Forelimb muscle (tissue), 1 donor: ENCODE results near the gene FRS2. TPM values are rescaled to one million over a fixed set of nuclear protein-coding genes. Genes with fewer than 3 reads are reported as not detected.
"Not testable (repeated sequence)": the region's sequence is repeated elsewhere in the genome, so short reads cannot be mapped to it uniquely, and the experiment has no call there.

Source experiments
- DNase-seq: peaks from one replicate; pipeline ENCODE4 v3.0.0-alpha.2; 2013; ENCODE audit warnings: low read depth
- polyA plus RNA-seq: library from polyadenylated mRNA; unstranded; fragments of 120-200 nt; gene quantifications from one replicate; pipeline ENCODE4 v1.2.1, GENCODE V29; 2013; ENCODE audit not compliant: insufficient read length

Gene FRS2, protein sequence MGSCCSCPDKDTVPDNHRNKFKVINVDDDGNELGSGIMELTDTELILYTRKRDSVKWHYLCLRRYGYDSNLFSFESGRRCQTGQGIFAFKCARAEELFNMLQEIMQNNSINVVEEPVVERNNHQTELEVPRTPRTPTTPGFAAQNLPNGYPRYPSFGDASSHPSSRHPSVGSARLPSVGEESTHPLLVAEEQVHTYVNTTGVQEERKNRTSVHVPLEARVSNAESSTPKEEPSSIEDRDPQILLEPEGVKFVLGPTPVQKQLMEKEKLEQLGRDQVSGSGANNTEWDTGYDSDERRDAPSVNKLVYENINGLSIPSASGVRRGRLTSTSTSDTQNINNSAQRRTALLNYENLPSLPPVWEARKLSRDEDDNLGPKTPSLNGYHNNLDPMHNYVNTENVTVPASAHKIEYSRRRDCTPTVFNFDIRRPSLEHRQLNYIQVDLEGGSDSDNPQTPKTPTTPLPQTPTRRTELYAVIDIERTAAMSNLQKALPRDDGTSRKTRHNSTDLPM
- polyA plus RNA-seq: 16.9 TPM

DNA sequence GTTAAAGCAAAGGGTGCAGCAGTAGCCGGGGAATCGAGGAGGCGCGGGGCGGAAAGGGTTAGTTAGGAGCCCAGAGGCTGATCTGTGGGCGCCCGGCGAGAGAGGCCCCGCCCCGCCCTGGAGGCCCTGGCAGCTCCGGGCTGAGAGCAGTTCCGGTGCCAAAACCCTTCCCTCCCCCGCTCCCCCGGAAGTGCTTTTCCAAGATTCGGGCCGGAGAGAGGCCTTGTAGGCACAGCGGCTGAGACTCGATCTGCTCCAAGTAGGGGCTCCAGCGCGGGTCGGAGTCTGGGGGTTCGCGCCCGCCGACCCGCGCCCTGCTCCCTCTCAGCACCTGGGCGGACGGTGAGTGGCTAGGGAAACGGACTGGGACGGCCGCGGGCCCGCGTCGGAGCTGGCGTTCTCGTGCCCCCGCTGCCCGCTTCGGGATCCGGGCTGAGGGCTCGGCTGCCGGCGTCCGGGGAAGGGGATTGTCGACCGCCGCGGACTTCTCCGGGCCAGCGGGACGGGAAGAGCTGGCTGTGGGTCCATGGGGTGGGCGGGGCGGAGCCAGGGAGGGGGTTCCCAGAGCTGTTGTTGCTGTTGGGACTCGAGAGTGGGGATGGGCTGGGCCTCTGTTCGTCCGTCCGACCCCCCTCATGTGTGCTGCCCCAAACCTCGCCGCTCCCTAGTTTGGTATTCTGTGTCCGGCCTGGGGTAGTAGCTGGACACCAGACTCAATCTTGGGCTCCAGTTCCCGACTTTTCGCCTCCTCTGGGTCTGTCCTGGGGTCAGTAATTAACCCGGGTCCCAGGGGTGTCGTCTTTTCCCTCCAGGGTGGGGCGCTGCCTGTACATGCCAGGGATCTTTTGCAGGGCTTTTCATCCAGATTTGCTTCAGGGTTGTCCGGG, at the start of gene FRS2:
Gene FRS2, plus strand, starts transcription at position 200 of the 887 bp plus-strand sequence. CDS start 98,643 bp downstream, outside the sequence.
- peak; percentile 74 for DNase-seq

DNA sequence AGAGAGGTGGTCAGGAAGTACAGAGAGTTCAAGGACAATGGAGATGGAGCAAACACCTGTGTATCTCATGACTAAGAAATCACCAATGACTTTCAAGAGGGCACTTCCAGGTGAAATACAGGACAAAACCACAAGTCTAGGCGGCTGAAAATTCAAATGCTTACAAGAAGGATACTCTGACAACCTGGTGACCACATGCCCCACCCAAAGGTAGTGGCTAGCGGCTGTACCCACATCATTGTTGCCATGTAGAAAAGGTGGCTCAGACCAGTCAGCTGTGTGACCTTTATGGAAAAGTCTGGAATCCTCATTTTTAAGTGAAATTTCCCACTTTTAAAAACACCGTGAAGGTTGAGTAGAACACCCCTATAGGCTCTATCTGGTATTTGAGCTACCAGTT, 48.6 kb upstream of the FRS2 start:
- DNase-seq: no peak

DNA sequence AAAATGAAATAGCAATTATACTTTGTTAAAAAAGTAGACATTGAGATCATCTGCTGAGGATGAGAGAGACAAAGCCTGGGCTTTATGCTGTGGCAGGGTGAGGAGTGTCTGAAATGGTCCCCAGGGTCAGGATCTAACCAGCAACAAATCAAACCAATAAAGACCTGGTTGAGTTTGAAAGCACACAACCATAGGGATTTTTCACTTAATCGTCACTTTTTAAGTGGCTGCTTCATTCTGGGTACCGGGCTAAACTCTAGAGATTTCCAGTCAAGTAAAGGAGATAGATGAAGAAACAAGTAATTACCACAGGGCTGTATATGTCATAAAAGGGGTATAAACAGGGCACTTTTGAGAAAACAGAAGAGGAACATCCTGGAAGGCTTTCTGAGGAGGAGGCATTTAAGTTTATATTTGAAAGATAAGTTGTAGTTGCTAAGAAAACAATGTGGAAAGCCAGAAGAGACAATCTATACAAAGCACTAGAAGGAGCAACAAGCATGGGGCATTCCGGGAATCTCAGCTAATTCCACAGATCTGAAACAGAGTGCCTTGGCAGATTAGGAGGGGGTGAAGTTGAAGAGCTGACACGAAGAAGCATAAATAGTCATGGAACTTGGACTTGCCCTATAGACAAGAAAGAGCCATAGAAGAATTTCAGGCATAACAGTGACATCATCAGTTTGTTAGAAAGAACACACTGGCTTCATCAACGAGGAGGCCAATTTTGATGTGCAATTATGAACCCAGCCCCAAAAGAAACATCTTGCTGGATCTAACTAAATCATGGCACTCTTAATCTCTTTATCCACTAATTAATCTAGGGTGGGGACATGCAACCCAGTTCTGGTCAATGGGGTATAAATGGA, 46.9 kb upstream of the FRS2 start:
- no peak for DNase-seq

DNA sequence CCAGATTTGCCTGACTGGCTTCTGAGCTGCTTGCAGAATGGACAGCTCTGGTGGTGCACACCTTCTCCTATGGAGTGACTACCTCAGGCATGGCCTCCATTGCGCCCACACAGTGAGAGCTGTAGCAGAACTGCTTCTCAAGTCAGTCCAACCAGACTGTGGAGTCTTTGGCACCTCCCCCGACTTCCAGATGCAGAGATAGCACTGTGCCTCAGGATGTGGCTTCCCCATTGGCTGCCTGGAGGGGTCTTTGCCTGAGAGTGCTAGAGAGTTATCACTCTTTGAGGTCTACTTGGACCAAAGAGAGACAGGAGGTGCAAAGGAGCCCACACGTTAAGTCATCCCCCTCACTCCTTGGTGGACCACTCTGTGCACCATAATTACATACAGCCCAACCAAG, 44.8 kb upstream of the FRS2 start:
- DNase-seq: no peak

DNA sequence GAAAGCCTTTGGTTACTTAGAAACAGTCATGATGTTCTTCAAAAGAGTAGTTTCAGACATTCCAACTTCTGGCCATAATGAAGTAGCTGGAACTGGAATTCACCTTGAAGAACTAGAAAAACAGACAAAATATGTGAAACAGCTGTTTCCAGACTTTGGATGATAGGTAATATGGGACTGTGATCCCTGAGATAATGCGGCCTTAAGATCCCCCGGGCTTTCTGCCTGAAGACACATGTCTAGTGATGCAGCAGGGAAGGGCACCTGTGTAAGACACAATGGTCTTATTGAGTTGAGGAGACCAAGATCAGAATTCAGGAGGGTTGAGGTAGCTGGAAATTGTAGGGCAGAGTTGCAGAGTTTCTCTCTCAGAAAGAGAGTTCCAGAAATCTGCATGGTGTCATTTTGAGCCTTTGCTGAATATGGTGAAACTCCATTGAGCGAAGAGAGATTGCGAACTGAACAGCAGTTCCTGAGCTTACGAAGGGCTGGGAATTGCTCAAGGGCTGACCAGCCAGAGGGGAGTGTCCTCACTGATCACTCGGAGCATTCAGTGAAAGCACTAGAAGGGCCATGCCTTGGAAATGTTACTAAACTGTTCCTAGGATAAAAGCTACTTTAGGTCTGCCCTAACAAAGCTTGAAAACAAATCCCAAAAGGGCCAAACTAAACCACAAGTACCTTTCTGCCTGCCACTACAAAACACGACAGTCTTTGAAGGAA, 41.7 kb upstream of the FRS2 start:
- DNase-seq: no peak

DNA sequence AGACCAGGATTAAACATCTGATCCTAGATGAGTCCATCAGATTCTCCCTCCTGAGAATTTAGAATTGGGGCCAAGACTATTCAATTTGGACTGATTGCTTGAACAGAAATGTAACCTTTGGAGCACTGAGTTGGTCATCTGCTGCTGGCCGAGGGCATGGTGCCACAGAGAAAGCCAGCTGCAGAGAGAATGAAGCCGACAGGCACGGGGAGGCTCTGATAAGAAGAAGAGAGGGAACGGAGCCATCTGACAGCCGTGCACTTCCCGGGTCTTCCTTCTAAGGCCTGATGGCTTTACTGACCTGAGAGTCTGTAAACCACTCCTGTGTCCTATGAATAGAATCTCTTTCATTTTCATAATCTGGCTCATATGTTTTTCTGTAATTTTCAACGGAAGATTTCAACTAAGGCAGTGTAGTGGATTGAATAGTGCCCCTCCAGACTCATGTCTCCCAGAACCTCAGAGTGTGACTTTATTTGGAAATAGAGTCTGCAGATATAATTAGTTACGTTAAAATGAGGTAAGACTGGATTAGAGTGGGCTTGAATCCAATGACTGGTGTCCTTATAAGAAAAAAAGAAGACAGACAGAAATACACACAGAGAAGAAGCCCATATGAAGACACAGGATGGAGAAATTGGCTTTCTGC, 39.1 kb upstream of the FRS2 start:
- DNase-seq: no peak

DNA sequence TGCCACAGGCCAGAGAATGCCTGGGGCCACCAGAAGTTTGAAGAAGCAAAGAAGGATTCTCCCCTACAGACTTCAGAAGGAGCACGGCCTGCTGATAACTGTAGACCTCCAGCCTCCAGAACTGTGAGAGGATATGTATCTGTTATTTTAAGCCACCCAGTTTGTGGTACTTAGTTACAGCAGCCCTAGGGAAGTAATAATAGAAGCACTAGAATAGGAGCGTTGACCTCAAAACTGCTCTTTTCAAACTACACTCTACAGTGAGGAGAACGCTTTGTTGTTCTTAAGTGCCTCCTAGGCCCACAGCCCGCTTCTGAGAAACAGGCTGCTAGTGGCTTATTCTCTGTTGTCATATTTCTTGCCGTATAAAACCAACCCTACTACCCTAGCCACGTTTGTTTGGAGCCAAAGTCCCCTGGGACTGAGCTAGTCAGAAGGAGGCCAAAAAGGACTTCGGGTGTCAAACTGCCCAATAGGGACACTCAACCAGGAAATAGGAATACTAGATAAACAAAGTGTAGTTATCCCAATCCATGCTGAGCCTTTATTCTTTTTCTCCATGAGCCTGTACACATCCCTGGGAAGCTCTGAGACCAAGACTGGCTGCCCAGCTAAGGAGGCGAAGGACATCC, 38.5 kb upstream of the FRS2 start:
- DNase-seq: no peak

DNA sequence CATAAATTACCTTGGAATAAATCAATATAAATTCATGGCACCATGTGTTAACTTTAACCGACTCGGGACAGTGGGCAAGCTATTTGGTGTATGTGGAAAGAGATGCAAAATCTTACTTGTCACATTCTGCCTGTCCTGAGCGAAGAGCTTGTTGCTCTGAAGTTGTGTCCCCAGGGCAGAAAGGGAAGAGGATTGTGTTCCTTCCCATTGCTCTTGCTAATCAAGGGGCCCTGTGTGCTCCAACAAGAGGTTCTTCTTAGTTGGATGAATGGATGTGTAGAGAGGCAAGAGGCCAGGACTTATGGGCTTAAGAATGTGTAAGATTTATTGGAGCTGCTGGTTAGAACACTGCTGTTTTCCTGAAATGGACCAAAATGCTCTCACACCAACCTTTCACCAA, 36.5 kb upstream of the FRS2 start:
- no peak for DNase-seq

DNA sequence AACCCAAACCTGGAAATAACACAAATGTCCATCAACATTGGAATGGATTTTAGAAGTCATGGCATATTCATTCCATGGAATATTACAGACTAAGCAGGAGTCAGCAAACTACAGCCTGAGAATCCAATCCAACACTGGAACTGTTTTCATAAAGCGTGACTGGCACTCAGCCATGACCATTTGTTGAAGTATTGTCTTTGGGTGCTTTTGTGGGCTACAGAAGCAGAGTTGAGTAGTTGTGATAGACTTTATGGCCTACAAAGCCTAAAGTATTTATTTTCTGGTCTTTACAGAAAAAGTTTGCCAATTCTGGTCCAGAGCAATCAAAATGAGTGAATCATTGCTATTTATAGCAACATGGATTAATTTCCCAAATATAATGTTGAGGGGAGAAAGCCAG, 34.5 kb upstream of the FRS2 start:
- DNase-seq: no peak

DNA sequence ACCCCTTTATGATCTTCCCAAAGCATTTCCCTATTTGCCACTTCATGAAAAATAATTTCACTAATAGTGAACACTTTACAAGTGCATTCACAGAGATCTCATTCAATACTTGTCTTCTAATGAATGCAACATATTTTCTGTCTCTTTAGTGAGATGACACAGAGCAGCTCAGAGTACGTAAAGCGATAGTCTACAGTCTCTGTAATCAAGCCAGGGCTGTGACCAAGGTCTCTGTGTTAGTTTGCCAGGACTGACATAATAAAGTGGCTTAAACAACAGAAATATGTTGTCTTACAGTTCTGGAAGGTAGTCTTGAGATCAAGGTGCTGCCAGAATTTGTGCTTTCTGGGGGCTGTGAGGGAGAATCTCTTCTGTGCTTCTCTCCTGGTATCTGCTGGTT, 33.1 kb upstream of the FRS2 start:
- DNase-seq: no peak

DNA sequence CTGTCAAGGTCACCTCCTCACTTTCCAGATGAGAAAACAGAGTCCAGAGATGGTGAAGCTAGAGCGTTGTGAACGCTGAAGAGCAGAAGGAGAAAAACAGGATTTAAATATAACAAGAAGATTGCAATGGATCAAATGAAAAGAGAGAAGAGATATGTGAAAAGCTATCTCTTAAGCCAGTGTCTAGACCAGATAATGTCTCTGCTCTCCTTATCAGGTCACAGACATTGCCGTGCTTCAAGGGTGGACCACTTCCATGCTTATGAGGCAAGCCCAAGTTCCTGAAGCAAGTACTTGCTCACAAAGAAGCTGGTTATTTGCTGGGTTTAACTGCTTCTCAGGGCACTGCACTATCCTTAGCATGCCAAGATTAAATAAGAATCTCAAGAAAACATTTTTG, 31.6 kb upstream of the FRS2 start:
- no peak for DNase-seq

DNA sequence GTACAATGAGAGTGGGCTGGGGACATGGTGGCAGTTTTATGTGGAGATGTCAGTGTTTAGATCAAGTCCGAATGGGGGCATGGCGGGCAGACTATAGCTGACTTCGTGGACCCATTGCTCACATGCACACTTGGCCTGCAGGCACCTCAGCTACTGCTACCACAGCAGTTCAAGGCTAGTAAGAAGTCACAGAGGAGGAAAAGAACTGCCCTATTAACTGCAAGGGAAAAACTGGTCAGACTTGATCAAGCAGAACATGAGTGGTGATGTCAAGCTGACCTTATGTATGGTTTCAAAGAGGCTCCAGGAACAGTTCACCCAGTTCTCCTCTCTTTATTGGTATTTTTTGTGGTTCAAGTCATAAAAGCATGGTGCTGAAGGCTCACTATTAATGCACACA, 30.2 kb upstream of the FRS2 start:
- DNase-seq: no peak

DNA sequence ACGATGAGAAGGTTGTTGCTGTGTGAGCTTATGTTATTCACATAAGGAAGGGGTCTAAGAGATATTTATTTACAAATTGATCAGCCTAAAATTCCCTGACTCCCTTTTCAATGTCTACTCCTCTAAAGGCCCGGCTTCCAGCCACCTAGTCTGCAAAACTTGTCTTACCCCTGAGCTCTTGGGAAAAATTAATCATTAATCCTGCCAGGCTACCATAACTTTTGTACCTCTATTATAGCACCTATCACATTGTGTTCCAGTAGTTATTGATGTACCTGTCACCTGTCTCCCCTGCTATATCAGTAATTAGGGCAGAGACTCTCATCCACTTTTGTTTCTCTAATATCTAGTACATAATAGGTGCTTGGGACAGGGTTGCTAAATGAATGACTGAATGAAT, 29.3 kb upstream of the FRS2 start:
- DNase-seq: no peak

DNA sequence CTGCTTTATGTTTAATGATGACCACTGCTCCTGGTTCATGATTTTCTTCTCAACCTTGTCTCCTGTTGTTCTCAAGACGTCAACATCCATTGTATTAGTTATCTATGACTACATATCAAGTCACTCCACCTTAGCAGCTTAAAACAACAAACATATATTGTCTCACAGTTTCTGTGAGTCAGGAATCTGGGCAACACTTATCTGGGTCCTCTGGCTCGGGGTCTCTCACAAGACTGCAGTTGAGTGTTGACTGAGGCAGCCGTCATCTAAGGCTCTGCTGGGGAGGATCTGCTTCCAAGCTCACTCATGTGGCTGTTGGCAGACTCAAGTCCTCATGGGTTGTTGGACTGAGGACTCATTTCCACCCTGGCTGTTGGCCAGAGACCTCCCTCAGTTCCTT, 27.3 kb upstream of the FRS2 start:
- DNase-seq: no peak

DNA sequence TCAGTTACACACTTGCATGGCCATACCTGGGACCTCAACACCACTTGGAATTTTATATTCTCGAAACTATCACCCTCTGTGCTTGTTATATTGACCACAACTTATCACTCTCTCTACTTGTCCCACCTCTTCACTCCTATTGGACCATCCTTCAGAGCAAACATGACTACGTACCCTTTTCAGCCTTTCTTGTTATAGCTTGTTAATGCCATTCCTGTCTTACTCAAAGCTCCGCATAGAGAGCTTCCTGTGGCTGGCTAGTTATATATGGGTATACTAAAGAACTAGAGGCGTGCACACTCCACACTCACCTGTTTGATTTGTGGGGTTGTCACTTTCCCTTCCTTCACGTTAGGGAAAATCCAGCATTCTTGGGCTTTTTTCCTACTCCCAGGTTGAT, 26.3 kb upstream of the FRS2 start:
- DNase-seq: no peak

DNA sequence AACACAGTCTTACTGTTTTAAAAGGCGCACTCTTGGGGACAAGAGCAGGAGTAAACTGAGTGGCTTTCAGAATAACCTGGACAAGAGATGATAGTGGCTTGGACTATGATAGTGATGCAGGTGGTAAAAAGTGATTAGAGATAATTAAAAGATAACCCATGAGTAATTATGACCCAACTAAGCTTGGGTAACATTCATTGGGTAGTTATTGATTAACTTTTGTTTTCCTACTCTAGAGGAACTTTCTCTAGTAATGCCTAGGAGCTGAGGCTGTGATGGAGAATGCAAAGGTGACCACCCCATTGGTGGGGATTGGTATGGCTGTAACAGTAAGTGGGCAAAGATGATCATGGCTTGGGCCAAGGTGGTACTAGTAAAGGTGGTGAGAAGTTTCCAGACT, 22.3 kb upstream of the FRS2 start:
- no peak for DNase-seq

DNA sequence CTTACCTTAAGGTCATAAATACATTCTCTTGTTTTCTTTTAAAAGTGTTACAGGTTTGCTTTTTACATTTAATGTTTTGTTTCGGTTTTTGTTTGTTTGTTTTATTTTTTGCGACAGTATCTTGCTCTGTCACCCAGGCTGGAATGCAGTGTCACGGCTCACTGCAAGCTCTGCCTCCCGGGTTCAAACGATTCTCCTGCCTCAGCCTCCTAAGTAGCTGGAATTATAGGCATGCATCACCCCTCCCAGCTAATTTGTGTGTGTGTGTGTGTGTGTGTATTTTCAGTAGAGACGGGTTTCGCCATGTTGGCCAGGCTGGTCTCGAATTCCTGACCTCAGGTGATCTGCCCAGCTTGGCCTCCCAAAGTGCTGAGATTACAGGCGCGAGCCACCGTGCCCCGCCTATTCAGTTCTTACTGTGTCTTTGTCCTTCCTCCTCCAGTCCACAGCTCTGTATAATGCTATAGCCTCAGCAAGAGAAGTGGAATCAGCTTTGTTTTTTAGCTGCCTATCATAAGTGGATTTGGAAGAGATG, 17.5 kb upstream of the FRS2 start:
- not testable (repeated sequence) for DNase-seq

DNA sequence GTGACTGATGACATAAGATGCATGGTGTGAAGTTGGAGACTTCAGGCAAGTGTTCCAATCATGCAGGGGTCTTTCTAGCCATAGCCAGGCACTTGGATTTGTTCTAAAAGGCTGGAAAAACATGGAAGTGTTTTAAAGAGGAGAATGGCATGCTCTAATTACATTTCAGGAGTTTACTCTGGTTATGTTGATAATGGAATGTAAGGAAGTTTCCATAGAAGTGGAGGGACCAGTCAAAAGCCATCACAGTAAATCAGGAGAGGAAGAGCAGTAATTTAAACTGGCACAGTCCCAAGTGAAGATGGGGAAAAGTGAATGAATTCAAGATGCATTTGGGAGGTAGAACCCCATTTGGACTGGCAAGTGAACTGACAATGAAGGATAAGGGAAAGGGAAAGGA, 13.9 kb upstream of the FRS2 start:
- no peak for DNase-seq

DNA sequence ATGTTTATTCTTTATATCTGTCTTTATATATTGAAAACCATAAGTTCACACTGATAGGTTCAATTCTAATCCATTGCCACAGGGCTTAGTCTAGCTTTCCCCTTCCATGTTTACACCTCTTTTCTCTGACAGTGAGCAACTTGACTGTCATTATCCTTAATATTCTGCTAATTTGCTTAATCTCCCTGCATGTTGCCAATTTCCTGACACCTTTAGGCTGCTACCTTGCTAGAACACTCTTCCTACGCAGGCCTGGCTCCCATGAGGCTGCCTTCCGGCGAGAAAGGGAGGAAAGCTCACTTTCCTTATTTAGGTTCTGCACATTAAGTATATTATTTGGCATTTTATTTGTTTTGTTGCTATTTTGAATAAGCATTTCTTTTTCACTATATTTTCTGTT, 12.8 kb upstream of the FRS2 start:
- no peak for DNase-seq

DNA sequence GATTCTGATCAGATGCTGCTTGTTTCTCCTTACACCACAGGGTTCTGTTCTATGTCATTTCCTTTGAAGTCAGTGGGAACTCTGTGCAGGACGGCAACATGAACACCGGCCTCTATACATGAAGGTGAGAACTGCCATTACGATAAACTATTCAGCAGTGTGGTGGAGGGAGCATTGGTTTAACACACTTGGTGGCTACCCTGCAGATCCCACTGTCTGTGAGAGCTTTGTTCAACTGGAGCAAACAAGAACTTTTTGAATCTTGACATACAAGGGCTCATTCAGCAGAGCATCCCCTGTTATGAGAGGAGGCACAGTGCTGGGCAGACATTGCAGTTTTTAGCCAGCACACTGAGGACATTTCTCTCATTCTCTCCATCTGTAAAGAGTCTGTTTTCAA, 10.7 kb upstream of the FRS2 start:
- DNase-seq: no peak
